ENCODE data around the gene TMEM108.

GRCh38 chr3:133369068-133369440 lies 330.9 kb downstream of the TMEM108 start:
- TF ChIP-seq CTCF (IDR thresholded peaks at IDR 0.05; ENCODE audit: poor library complexity, severe bottlenecking) (no peak), MXI1 (conservative IDR thresholded peaks at IDR 0.05; ENCODE audit: poor library complexity, severe bottlenecking) (no peak), TAF1 (IDR thresholded peaks at IDR 0.05; ENCODE audit: low read depth) (no peak), RAD21 (conservative IDR thresholded peaks at IDR 0.05) (no peak), EP300 (conservative IDR thresholded peaks at IDR 0.05; ENCODE audit: poor library complexity, severe bottlenecking) (no peak), POLR2AphosphoS5 (IDR thresholded peaks at IDR 0.05) (no peak)

Measured in neural cell (in vitro differentiated cells).